Measurements from ENCODE around the gene MS4A4A.

MS4A4A gene

GRCh38 chr11:60280412-60280811 lies at the start of gene MS4A4A:
Gene MS4A4A (plus strand): TSS chr11:60280666. CDS start chr11:60280676, 10 bp downstream.
- TF ChIP-seq NFIC (IDR thresholded peaks at IDR 0.05) (no peak), TEAD4 (IDR thresholded peaks at IDR 0.05) (no peak), ZBTB7A (IDR thresholded peaks at IDR 0.05; ENCODE audit: low read depth) (no peak), REST (IDR thresholded peaks at IDR 0.05; ENCODE audit: low read depth) (no peak), EGR1 (IDR thresholded peaks at IDR 0.05) (no peak), CEBPB (IDR thresholded peaks at IDR 0.05) (no peak), RAD21 (IDR thresholded peaks at IDR 0.05; ENCODE audit: low read depth) (no peak), TAF1 (IDR thresholded peaks at IDR 0.05; ENCODE audit: low read depth) (no peak), USF1 (IDR thresholded peaks at IDR 0.05) (no peak), MAX (IDR thresholded peaks at IDR 0.05) (no peak), EP300 (IDR thresholded peaks at IDR 0.05; ENCODE audit: borderline replicate concordance) (no peak)

GRCh38 chr11:60230681-60231080 lies 49.8 kb upstream of the MS4A4A start:
- no peak for TF ChIP-seq FOXM1 (IDR thresholded peaks at IDR 0.05; ENCODE audit: borderline replicate concordance, low read depth)
- TF ChIP-seq NFIC (IDR thresholded peaks at IDR 0.05): no peak
- TF ChIP-seq TAF1 (IDR thresholded peaks at IDR 0.05; ENCODE audit: low read depth): no peak
- no peak for TF ChIP-seq USF1 (IDR thresholded peaks at IDR 0.05)
- TF ChIP-seq TEAD4 (IDR thresholded peaks at IDR 0.05): no peak

- TF ChIP-seq FOXM1 (IDR thresholded peaks at IDR 0.05; ENCODE audit: borderline replicate concordance, low read depth): no peak
- TF ChIP-seq CEBPB (IDR thresholded peaks at IDR 0.05): no peak
- TF ChIP-seq USF1 (IDR thresholded peaks at IDR 0.05): no peak
- TF ChIP-seq YY1 (IDR thresholded peaks at IDR 0.05; ENCODE audit: low read depth): no peak
- no peak for TF ChIP-seq RAD21 (IDR thresholded peaks at IDR 0.05; ENCODE audit: low read depth)
- TF ChIP-seq EGR1 (IDR thresholded peaks at IDR 0.05): no peak
- no peak for TF ChIP-seq NFIC (IDR thresholded peaks at IDR 0.05)
- TF ChIP-seq TAF1 (IDR thresholded peaks at IDR 0.05; ENCODE audit: low read depth): no peak
- no peak for TF ChIP-seq REST (IDR thresholded peaks at IDR 0.05; ENCODE audit: low read depth)
- TF ChIP-seq MAX (IDR thresholded peaks at IDR 0.05): no peak
- no peak for TF ChIP-seq EP300 (IDR thresholded peaks at IDR 0.05; ENCODE audit: borderline replicate concordance)
- no peak for TF ChIP-seq TEAD4 (IDR thresholded peaks at IDR 0.05)
- TF ChIP-seq TCF12 (IDR thresholded peaks at IDR 0.05; ENCODE audit: low read depth): no peak
- TF ChIP-seq ZBTB7A (IDR thresholded peaks at IDR 0.05; ENCODE audit: low read depth): no peak
- TF ChIP-seq CREB1 (IDR thresholded peaks at IDR 0.05; ENCODE audit: low read depth): no peak
These were observed 45.1 kb upstream of the MS4A4A start for GRCh38 chr11:60235321-60235720.

GRCh38 chr11:60240662-60241061 lies 39.8 kb upstream of the MS4A4A start:
- TF ChIP-seq MAX (IDR thresholded peaks at IDR 0.05): no peak
- no peak for TF ChIP-seq CREB1 (IDR thresholded peaks at IDR 0.05; ENCODE audit: low read depth)
- no peak for TF ChIP-seq YY1 (IDR thresholded peaks at IDR 0.05; ENCODE audit: low read depth)
- no peak for TF ChIP-seq REST (IDR thresholded peaks at IDR 0.05; ENCODE audit: low read depth)
- TF ChIP-seq CEBPB (IDR thresholded peaks at IDR 0.05): no peak
- no peak for TF ChIP-seq NFIC (IDR thresholded peaks at IDR 0.05)
- no peak for TF ChIP-seq USF1 (IDR thresholded peaks at IDR 0.05)
- TF ChIP-seq ZBTB7A (IDR thresholded peaks at IDR 0.05; ENCODE audit: low read depth): no peak

Measured in Ishikawa (cell line).